ENCODE measurements around the gene BCL2L13. TPM values are rescaled to one million over a fixed set of nuclear protein-coding genes. Genes with fewer than 3 reads are reported as not detected.
"Not testable (repeated sequence)": the region's sequence is repeated elsewhere in the genome, so short reads cannot be mapped to it uniquely, and the experiment has no call there.

Gene BCL2L13
- total RNA-seq, 1 experiment from 2014 or later, result 63.8 TPM

GRCh38 chr22:17754233-17754925 is 115.8 kb downstream of the BCL2L13 start:
- Histone ChIP-seq H3K4me3 (no peak overlapping the region), H3K36me3 (no peaks in the 10 kb centered on the region), H3K27me3 (no peaks in the 10 kb centered on the region), H3K9me3 (no peaks in the 10 kb centered on the region)
- no peak for DNase-seq

DNA sequence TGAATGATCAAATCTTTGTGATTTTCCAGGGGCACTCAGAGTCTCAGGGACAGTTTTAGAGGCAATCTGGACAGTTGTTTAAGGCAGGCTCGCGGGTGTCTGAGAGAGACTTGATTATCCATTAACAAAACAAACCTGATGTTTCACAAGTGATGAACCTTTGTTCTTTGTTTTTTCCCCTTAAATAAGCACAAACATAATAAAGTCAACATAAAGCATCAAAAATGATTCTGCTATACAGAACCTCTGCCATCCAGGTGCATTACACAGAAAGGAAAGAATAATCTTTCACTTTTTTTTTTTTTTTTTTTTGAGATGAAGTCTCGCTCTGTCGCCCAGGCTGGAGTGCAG is 122.6 kb downstream of the BCL2L13 start:
- H3K27me3 ChIP-seq, result no peaks in the 10 kb centered on the region
- DNase-seq, result no peak
- no peaks in the 10 kb centered on the region for H3K36me3 ChIP-seq
- H3K4me3 ChIP-seq, result no peak overlapping the region
- H3K9me3 ChIP-seq, result no peaks in the 10 kb centered on the region

DNA sequence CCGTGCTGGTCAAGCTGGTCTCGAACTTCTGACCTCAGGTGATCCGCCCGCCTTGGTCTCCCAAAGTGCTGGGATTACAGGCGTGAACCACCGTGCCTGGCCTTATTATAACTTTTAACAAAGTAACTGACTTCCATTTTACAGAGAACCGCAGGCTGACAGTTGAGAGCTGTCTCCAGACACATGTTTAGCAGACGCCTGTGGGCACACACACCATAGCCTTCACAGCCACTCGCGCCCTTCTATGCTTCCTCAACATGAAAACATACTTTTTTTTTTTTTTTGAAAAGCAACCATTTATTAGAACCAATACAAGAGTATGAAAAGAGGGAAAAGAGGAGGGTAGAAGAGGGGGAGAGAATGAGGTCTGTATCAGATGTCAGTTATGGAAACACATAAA is 124.9 kb downstream of the BCL2L13 start:
- not testable (repeated sequence) for H3K9me3 ChIP-seq, H3K4me3 ChIP-seq, DNase-seq, H3K27me3 ChIP-seq, H3K36me3 ChIP-seq

DNA sequence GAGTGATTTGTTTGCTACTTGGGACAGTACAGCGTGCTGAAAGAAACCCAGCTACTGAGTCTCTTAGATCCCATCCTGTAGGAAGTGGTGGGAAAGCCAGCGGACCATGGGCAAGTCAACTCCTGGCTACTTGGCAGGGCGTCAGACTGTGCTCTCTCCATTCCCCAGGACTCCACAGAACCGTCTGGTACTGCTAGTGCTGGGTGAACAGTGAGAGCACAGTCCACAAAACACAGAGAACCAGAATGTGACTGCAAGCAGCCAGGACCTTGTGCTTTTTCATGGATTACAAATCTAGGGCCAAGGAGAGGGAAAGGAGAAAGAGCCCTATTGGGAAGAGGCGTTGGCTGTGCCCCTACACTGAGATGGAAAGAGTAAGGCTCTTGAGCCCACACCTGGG is 125.5 kb downstream of the BCL2L13 start:
- DNase-seq, result no peak
- Histone ChIP-seq H3K9me3 (no peaks in the 10 kb centered on the region), H3K27me3 (no peaks in the 10 kb centered on the region), H3K4me3 (no peak overlapping the region), H3K36me3 (no peaks in the 10 kb centered on the region)

GRCh38 chr22:17764852-17765251 is 126.3 kb downstream of the BCL2L13 start:
- not testable (repeated sequence) for H3K9me3 ChIP-seq, DNase-seq

GRCh38 chr22:17767233-17768065 is 128.9 kb downstream of the BCL2L13 start:
- H3K36me3 ChIP-seq, result no peaks in the 10 kb centered on the region
- no peak overlapping the region for H3K4me3 ChIP-seq
- H3K9me3 ChIP-seq, result no peaks in the 10 kb centered on the region
- DNase-seq, result no peak
- no peaks in the 10 kb centered on the region for H3K27me3 ChIP-seq

More at GRCh38 chr22:17764852-17765251, 126.3 kb downstream of the BCL2L13 start:
- H3K36me3 ChIP-seq, H3K4me3 ChIP-seq, H3K27me3 ChIP-seq: not testable (repeated sequence)

DNA sequence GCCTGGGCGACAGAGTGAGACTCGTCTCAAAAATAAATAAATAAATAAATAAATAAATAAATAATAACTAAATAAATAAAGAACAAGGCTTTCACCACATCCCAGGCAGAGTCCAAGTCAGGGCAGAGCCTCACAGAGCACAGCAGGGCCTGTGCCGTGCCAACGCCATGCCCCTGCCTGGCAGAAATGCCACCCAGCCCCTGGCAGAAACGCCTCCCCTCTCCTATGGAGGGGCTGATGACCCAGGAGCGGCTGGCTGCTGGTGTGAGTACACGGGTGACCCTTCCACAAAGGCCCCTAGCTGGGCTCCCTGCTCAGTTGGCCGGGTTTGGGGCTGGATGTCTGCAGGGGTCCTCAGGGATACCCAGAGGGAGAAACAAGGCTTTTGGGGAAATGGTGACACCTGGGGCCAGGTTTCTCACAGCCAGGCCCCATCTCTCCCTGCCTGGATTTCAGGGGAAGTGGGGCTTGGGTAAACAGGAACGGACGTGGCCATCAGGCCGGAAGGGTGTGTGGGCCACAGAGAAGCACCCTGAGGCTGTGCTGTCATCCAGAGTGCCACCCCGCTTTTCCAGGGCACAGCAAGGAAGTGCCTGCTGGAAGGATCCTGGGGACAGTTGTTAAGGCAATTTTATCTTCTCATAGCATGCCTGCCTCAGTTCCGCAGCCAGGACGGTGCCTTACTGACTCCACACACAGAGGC is 130.6 kb downstream of the BCL2L13 start:
- H3K36me3 ChIP-seq, result no peaks in the 10 kb centered on the region
- no peaks in the 10 kb centered on the region for H3K27me3 ChIP-seq
- no peak for DNase-seq
- no peak overlapping the region for H3K4me3 ChIP-seq
- H3K9me3 ChIP-seq, result no peaks in the 10 kb centered on the region

DNA sequence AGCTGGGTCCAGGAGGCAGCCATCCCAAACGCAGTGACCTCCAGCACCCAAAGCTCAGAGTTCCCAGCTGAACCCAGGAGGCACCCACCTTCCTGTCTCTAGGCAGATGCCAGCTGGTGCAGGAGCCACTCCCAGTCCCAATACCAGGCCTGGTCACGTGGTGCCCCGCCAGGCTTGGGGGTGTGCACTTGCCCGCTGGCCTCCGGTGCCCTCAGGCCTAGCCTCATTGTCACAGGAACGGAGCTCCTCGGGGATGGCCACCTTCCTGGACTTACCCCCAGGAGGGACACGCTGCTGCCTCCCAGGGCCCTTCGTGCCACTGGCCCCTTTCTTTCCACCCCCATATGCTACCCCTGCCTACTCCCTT is 131.1 kb downstream of the BCL2L13 start:
- DNase-seq, result no peak
- Histone ChIP-seq H3K36me3 (no peaks in the 10 kb centered on the region), H3K9me3 (no peaks in the 10 kb centered on the region), H3K4me3 (no peak overlapping the region), H3K27me3 (no peaks in the 10 kb centered on the region)

DNA sequence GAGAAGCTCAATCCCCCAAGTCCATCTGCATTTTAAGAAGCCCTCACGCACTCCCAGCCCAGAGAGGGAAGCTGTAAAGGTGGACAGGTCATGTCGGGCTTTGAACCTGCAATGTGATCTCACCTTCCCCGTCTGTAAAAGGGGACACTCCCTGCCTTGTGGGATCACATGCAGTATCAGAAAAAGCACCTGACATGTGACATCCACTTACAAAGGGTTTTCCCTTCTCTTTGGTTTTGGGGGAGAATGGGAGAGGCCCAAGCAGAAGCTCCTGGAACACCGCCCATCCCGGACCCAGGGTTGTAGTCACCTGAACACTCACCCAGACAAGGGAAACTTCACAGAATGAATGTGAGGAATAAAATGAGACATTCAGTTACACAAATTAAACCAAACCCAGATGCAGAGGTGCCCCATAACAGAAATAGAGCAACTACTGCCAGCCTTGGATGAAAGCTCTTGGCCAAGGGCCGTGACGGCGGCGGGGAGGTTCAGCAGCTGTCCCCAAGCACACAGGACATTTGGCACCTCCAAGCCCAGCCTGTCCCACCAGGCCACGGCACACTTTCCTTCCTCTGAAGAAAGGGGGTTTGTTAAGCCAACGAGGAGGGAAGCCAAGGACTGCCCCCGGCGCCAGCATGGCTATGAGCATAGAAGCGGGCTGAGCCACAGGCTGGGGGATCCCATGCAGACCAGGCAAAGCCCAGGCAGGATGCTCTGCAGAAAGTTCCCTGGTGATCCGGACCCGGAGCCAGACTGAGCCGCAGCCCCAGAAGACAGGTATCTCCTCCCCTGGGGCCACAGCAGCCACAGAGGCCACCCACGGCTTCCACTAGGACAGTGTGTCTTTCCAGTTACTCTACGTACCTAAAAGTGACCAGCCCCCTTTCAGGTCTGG is 131.9 kb downstream of the BCL2L13 start:
- Histone ChIP-seq H3K4me3 (no peak overlapping the region), H3K27me3 (no peaks in the 10 kb centered on the region), H3K9me3 (no peaks in the 10 kb centered on the region), H3K36me3 (no peaks in the 10 kb centered on the region)
- no peak for DNase-seq

DNA sequence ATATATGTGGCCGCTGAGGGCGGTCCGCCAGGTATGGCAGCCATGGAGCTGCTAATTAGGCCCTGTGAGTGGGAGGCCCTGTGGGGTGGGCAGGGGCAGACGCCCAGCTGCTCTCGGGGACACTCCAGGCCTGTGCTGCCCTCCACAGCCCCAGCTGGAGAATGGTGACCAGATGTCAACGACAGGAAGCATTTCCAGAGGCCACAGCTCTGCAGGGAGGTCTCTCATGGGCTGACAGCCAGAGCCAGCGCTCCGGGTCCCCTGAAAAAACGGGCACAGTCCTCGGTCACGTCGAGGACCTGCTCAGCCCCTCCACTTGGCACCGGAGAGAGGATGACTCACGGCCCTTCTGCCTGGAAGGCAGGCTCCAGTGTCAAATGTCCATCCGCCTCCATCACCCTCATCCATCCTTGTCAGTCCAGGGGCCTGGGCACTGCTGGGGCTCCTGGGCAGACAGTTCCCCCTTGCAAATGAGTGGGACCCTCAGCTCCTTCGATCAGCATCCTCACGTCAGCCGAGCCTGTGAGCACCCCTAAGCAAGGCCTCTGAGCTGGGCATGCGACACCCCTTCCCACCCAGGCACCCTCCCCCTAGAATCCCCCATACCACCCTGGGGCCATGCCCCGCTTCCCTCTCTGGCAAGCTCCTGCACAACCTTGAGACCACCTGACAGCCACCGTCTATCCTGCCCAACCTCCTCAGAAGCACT is 133.8 kb downstream of the BCL2L13 start:
- DNase-seq, result peak; percentile 33
- no peak overlapping the region for H3K4me3 ChIP-seq
- no peaks in the 10 kb centered on the region for H3K27me3 ChIP-seq
- H3K36me3 ChIP-seq, result no peaks in the 10 kb centered on the region
- no peaks in the 10 kb centered on the region for H3K9me3 ChIP-seq

DNA sequence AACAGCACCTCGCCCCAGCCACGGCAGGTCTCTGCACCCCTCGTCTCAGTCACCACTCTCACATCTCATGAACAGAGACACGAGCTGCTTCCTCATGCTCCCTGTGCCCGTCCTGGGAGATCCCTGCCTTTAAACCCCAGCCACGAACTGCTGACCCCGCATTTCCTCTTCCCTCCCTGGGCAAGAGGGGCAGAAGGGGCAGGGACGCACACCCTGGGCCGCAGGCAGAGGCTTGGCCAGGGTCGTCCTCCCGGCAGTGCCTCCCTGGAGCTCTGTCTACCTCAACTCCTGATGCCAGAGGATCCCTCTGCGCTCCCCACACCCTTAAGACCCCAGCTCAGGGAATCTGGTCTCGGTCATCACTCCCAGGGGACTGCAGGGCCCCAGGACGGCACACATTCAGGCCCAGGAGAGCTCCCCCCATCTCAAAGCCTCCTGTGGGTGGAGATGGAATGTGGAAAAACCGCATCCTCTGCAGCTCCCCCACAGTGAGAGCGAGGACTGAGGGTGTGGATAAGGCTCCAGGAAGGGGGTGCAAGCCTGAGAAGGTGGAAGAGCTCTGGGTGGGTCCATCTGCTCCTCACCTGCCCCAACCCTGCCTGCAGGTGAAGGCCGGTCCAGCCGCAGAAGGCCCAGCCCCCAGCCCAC is 134.5 kb downstream of the BCL2L13 start:
- DNase-seq, result no peak
- H3K36me3 ChIP-seq, result no peaks in the 10 kb centered on the region
- H3K27me3 ChIP-seq, result no peaks in the 10 kb centered on the region
- no peaks in the 10 kb centered on the region for H3K9me3 ChIP-seq
- peak overlapping the region; percentile 64 for H3K4me3 ChIP-seq

DNA sequence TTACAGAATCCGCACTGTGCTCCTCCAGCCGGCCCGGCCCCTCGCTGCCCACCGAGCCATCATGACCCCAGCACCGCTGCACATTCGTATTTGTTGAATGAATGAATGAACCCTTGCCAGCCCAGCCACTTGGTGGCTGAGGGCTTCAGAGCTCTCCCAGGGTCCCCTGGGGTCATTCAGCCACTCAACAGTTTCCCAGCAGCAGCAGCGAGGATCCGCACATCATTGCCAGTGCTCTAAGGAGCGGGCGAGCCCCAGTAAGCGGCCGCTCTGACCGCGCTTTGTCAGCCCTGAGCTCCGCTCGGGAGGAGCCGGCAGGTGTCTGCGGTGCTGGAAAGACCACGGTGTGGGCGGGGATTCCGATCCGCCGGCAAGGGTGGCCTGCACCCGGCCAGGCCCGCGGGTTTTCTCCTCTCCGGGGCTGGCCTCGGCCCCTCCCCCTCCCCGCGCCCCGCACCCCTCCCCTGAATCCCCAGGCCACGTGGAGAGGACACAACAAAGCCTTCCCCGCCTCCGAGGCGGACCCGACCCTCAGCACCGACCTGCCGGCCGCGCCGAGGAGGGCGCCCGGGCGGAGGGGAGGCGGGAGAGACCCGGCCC is 135.1 kb downstream of the BCL2L13 start:
- Histone ChIP-seq H3K36me3 (no peaks in the 10 kb centered on the region), H3K27me3 (no peaks in the 10 kb centered on the region), H3K4me3 (peak overlapping the region; percentile 64), H3K9me3 (no peaks in the 10 kb centered on the region)
- peak; percentile 41 for DNase-seq

- Histone ChIP-seq H3K9me3 (no peaks in the 10 kb centered on the region), H3K4me3 (peak within 1 kb of the TSS; percentile 64), H3K27me3 (no peaks in the 10 kb centered on the region), H3K36me3 (no peaks in the 10 kb centered on the region)
- DNase-seq, result peak; percentile 53
Observed at GRCh38 chr22:17774206-17774925, 135.8 kb downstream of the BCL2L13 start, which contains the start of gene BID. Gene BID, minus strand, starts transcription at chr22:17774469. Its CDS starts 24,353 bp downstream, at chr22:17750116.

GRCh38 chr22:17774926-17775685 is 136.5 kb downstream of the BCL2L13 start:
- no peak for DNase-seq
- no peaks in the 10 kb centered on the region for H3K9me3 ChIP-seq
- H3K27me3 ChIP-seq, result no peaks in the 10 kb centered on the region
- peak overlapping the region; percentile 64 for H3K4me3 ChIP-seq
- no peaks in the 10 kb centered on the region for H3K36me3 ChIP-seq

Measured in MG63 (cell line).